H1 (cell line): Measurements from ENCODE around the gene FAM53A. TPM values are rescaled to one million over a fixed set of nuclear protein-coding genes. Genes with fewer than 3 reads are reported as not detected.

Experiments
- CTCF ChIA-PET: fragments of 300-600 bp; sonication (Branson Sonifier 250); formaldehyde crosslinking; loops from one replicate; lab custom pipeline; 2021; ENCODE audit not compliant: partially characterized antibody; lab: Charles Lee
- POLR2A ChIA-PET: fragments of 300-600 bp; sonication (Branson Sonifier 250); formaldehyde crosslinking; loops from one replicate; lab custom pipeline; 2021; ENCODE audit warnings: inconsistent platforms; ENCODE audit not compliant: partially characterized antibody; lab: Charles Lee
- DNase-seq, 2 experiments: peaks; one replicate each; pipeline versions ENCODE4 v3.0.0 to v3.0.0-alpha.2; 2010 to 2022; ENCODE audit warnings: low spot score in 2 of 2, low read depth in 1 of 2, mixed read lengths in 1 of 2
- FAIRE-seq: peaks from 2 replicates; lab custom pipeline; 2011; peaks lifted over from hg19 to GRCh38; lab: Jason Lieb, UNC
- H2AFZ ChIP-seq: 2 replicates; pipeline ENCODE4 v1.8.1; 2012; ENCODE audit warnings: low read length, inconsistent platforms
- H2AK5ac ChIP-seq: 2 replicates; pipeline ENCODE4 v1.6.1; 2013; ENCODE audit warnings: low read depth, low read length
- H2BK120ac ChIP-seq: replicated peaks from 2 replicates; pipeline ENCODE3; 2013; ENCODE audit warnings: low read depth, low read length, inconsistent platforms
- H2BK12ac ChIP-seq: 2 replicates; pipeline ENCODE4 v1.6.1; 2013; ENCODE audit warnings: low read depth, low read length
- H2BK15ac ChIP-seq: 2 replicates; pipeline ENCODE4 v1.6.1; 2013; ENCODE audit warnings: low read length
- H2BK20ac ChIP-seq: 2 replicates; pipeline ENCODE4 v1.6.1; 2013; ENCODE audit warnings: low read length
- H2BK5ac ChIP-seq: 2 replicates; pipeline ENCODE4 v1.6.1; 2013; ENCODE audit warnings: low read depth, low read length
- H3K14ac ChIP-seq: 2 replicates; pipeline ENCODE4 v1.6.1; 2013; ENCODE audit warnings: inconsistent platforms; ENCODE audit not compliant: insufficient read length
- H3K18ac ChIP-seq: 2 replicates; pipeline ENCODE4 v1.6.1; 2013; ENCODE audit warnings: low read length; ENCODE audit errors: extremely low read depth
- H3K23ac ChIP-seq: 2 replicates; pipeline ENCODE4 v1.6.1; 2013; ENCODE audit warnings: inconsistent platforms; ENCODE audit not compliant: insufficient read length
- H3K23me2 ChIP-seq: 2 replicates; pipeline ENCODE4 v1.6.1; 2013; ENCODE audit warnings: low read depth, low read length
- H3K27ac ChIP-seq: 2 replicates; pipeline ENCODE4 v1.6.1; 2011; ENCODE audit warnings: low read depth, low read length, inconsistent platforms
- H3K27me3 ChIP-seq, 4 experiments: replicated peaks in 1 of 4; 1 replicate in 1 of 4; 2 replicates in 3 of 4; pipeline versions ENCODE4 v1.6.1 to v1.8.1; 2011 to 2013; ENCODE audit warnings: low read length in 3 of 4, mild to moderate bottlenecking in 3 of 4, inconsistent platforms in 2 of 4, mixed read lengths in 2 of 4, moderate library complexity in 1 of 4; ENCODE audit not compliant: control insufficient read depth in 3 of 4, insufficient read depth in 3 of 4; ENCODE audit errors: extremely low read depth in 1 of 4
- H3K36me3 ChIP-seq, 4 experiments: 2 replicates each; pipeline versions ENCODE4 v1.6.1 to v1.8.1; 2011 to 2013; ENCODE audit warnings: mild to moderate bottlenecking in 4 of 4, low read length in 3 of 4, moderate library complexity in 2 of 4, control low read depth in 1 of 4, inconsistent platforms in 1 of 4; ENCODE audit not compliant: insufficient read depth in 4 of 4, control insufficient read depth in 2 of 4
- H3K4ac ChIP-seq: replicated peaks from 2 replicates; pipeline ENCODE3; 2013; ENCODE audit warnings: low read length, low read depth, mixed read lengths, inconsistent platforms; ENCODE audit not compliant: insufficient read length
- H3K4me1 ChIP-seq, 4 experiments: replicated peaks in 1 of 4; 1 replicate in 1 of 4; 2 replicates in 3 of 4; pipeline versions ENCODE4 v1.6.1 to v1.8.1; 2011 to 2013; ENCODE audit warnings: low read length in 3 of 4, inconsistent platforms in 2 of 4, mixed read lengths in 1 of 4; ENCODE audit not compliant: insufficient read depth in 4 of 4, control insufficient read depth in 3 of 4
- H3K4me2 ChIP-seq, 2 experiments: 2 replicates each; pipeline versions ENCODE4 v1.6.1 to v1.8.1; 2011 to 2013; ENCODE audit warnings: low read depth in 2 of 2, low read length in 2 of 2, control low read depth in 1 of 2, inconsistent platforms in 1 of 2, mild to moderate bottlenecking in 1 of 2; ENCODE audit not compliant: insufficient read depth in 1 of 2
- H3K4me3 ChIP-seq, 4 experiments: fragments of 200-600, 300-600 bp in 1 of 4; sonication (generic), shearing (Covaris generic), sonication (Bioruptor Twin) in 1 of 4; 2 replicates each; pipeline versions ENCODE4 v1.5.1 to v1.8.1; 2011 to 2016; ENCODE audit warnings: low read length in 4 of 4, low read depth in 3 of 4, control low read depth in 2 of 4, inconsistent platforms in 2 of 4, mild to moderate bottlenecking in 2 of 4, mixed read lengths in 1 of 4, moderate library complexity in 1 of 4; ENCODE audit not compliant: insufficient read depth in 2 of 4; ENCODE audit errors: extremely low read depth in 1 of 4
- H3K56ac ChIP-seq: replicated peaks from 2 replicates; pipeline ENCODE3; 2013; ENCODE audit warnings: low read depth, mild to moderate bottlenecking, mixed read lengths, low read length, inconsistent platforms; ENCODE audit not compliant: insufficient read length
- H3K79me1 ChIP-seq: 2 replicates; pipeline ENCODE4 v1.6.1; 2013; ENCODE audit warnings: low read depth, low read length, control low read depth
- H3K79me2 ChIP-seq, 2 experiments: 2 replicates each; pipeline versions ENCODE4 v1.6.1 to v1.8.1; 2012 to 2013; ENCODE audit warnings: low read length in 2 of 2, mild to moderate bottlenecking in 2 of 2, inconsistent platforms in 1 of 2; ENCODE audit not compliant: insufficient read depth in 2 of 2, control insufficient read depth in 1 of 2
- H3K9ac ChIP-seq, 4 experiments: replicated peaks in 1 of 4; 1 replicate in 1 of 4; 2 replicates in 3 of 4; pipeline versions ENCODE4 v1.6.1 to v1.8.1; 2011 to 2013; ENCODE audit warnings: low read depth in 3 of 4, low read length in 3 of 4, control low read depth in 2 of 4, mild to moderate bottlenecking in 2 of 4, moderate library complexity in 2 of 4, inconsistent platforms in 1 of 4; ENCODE audit errors: extremely low read depth in 1 of 4
- H3K9me3 ChIP-seq, 2 experiments: 2 replicates each; pipeline versions ENCODE4 v1.6.1 to v1.8.1; 2012 to 2013; ENCODE audit warnings: mild to moderate bottlenecking in 2 of 2, moderate library complexity in 2 of 2, control low read depth in 1 of 2, inconsistent platforms in 1 of 2, low read depth in 1 of 2, low read length in 1 of 2, mixed read lengths in 1 of 2; ENCODE audit not compliant: insufficient read depth in 2 of 2
- H4K20me1 ChIP-seq, 2 experiments: replicated peaks in 1 of 2; 2 replicates each; pipeline versions ENCODE3 to v1.8.1; 2011 to 2013; ENCODE audit warnings: inconsistent platforms in 2 of 2, low read length in 2 of 2, mild to moderate bottlenecking in 1 of 2; ENCODE audit not compliant: insufficient read depth in 2 of 2, control insufficient read depth in 1 of 2
- H4K5ac ChIP-seq: 2 replicates; pipeline ENCODE4 v1.6.1; 2013; ENCODE audit warnings: low read length, low read depth, mixed read lengths, inconsistent platforms; ENCODE audit not compliant: insufficient read length
- H4K8ac ChIP-seq: 2 replicates; pipeline ENCODE4 v1.8.0; 2013; ENCODE audit warnings: mild to moderate bottlenecking, moderate library complexity, low read length, inconsistent platforms; ENCODE audit not compliant: insufficient read depth; ENCODE audit errors: extremely low read depth
- H4K91ac ChIP-seq: replicated peaks from 2 replicates; pipeline ENCODE3; 2013; ENCODE audit warnings: low read length, mixed read lengths, inconsistent platforms; ENCODE audit not compliant: insufficient read length
- CEBPB ChIP-seq: IDR thresholded peaks from 2 replicates; pipeline ENCODE4 v1.6.1; 2012; ENCODE audit warnings: low read depth, low read length
- GABPA ChIP-seq: IDR thresholded peaks from 2 replicates; pipeline ENCODE4 v1.6.1; 2011; ENCODE audit warnings: mild to moderate bottlenecking, low read length, moderate library complexity, borderline replicate concordance; ENCODE audit not compliant: insufficient read depth
- RAD21 ChIP-seq, 2 experiments: IDR thresholded peaks in 1 of 2; conservative IDR thresholded peaks in 1 of 2; 2 replicates each; pipeline ENCODE4 v1.6.1; 2011; ENCODE audit warnings: low read depth in 2 of 2, low read length in 2 of 2, improper control_type of control experiment in 1 of 2, inconsistent platforms in 1 of 2, mild to moderate bottlenecking in 1 of 2, moderate library complexity in 1 of 2
- SIN3A ChIP-seq, 2 experiments: IDR thresholded peaks in 1 of 2; conservative IDR thresholded peaks in 1 of 2; 2 replicates each; pipeline ENCODE4 v1.6.1; 2011 to 2012; ENCODE audit warnings: low read length in 2 of 2, improper control_type of control experiment in 1 of 2, low read depth in 1 of 2, mild to moderate bottlenecking in 1 of 2
- TCF12 ChIP-seq: IDR thresholded peaks from 2 replicates; pipeline ENCODE4 v1.6.1; 2011; ENCODE audit warnings: low read depth, mild to moderate bottlenecking, low read length
- WGBS, 2 experiments: shearing (Covaris generic) in 1 of 2; methylation state at CpG; one replicate each; pipeline versions ENCODE4 v1.1.6 to v1.1.7; 2013 to 2015; ENCODE audit warnings: low lambda C conversion rate in 2 of 2, mixed read lengths in 2 of 2, inconsistent platforms in 1 of 2, low coverage in 1 of 2, missing lambda C conversion rate in 1 of 2; ENCODE audit not compliant: insufficient replicate concordance in 2 of 2, insufficient coverage in 1 of 2, insufficient read length in 1 of 2; ENCODE audit errors: extremely low coverage in 1 of 2, missing lambda C conversion rate in 1 of 2; 5-methylcytosine and 5-hydroxymethylcytosine counted together
- polyA plus RNA-seq, 7 experiments: library from polyadenylated mRNA; depleted of rRNA in 3 of 7; stranded (reverse) in 5 of 7; unstranded in 2 of 7; fragments of >200 nt in 5 of 7; fragments of 200-250 nt in 2 of 7; gene quantifications; 1 replicate in 5 of 7; 2 replicates in 1 of 7; 4 replicates in 1 of 7; pipeline versions ENCODE4 v1.2.1 to v1.2.3, GENCODE V29; 2011 to 2013; ENCODE audit warnings: missing spikeins in 2 of 7, mixed read lengths in 2 of 7
- total RNA-seq: library from RNA; stranded (reverse); fragmentation: NEBNext Ultra II Directional; extraction: Animal tissue kit (Norgen Biotek cat#: 25700); gene quantifications from 2 replicates; pipeline ENCODE4 v1.2.1, GENCODE V29; 2021
- TF ChIP-seq, protein P1 (sequence below): IDR thresholded peaks from 2 replicates; pipeline ENCODE4 v1.6.1; 2012; ENCODE audit warnings: inconsistent platforms
- TF ChIP-seq, protein P2 (sequence below), 3 experiments: IDR thresholded peaks; 1 replicate in 2 of 3; 2 replicates in 1 of 3; pipeline versions ENCODE4 v1.5.1 to v1.6.1; 2011; ENCODE audit warnings: low read length in 3 of 3, mild to moderate bottlenecking in 3 of 3, inconsistent platforms in 2 of 3, low read depth in 1 of 3, moderate library complexity in 1 of 3; ENCODE audit not compliant: insufficient read depth in 1 of 3; ENCODE audit errors: control extremely low read depth in 1 of 3

FAM53A gene
- total and polyA plus RNA-seq, 2 of the 8 experiments (the other 6 are each of a cell fraction or from before 2014, with no cell fraction given): 1.9 to 2.0 TPM

- ChIA-PET CTCF (interaction anchor here (0.6 to 18.6 kb wide), 23 partner anchors 8 to 187 kb away, joined by 3 to 326 read pairs (median 4); no protein-coding TSS in a partner anchor), POLR2A (interaction anchor here (0.9 to 8.8 kb wide), 3 partner anchors 10 to 15 kb away, joined by 3 to 100 read pairs (median 3); partner anchors contain the start of gene SLBP)
- Histone ChIP-seq H3K18ac (no peak overlapping the region), H4K8ac (no peak overlapping the region), H4K5ac (no peak overlapping the region), H3K14ac (no peak overlapping the region), H2BK15ac (no peak overlapping the region), H3K9ac (no peak overlapping the region; a peak in 1 of 7 replicates), H3K27ac (no peak overlapping the region), H3K36me3 (peaks cover 47 to 57% (median 53%) of the 10 kb centered on the region in 4 experiments), H2BK12ac (no peak overlapping the region), H3K4me1 (peaks cover 0 to 12% (median 5%) of the 10 kb centered on the region in 4 experiments; a peak in 6 of 7 replicates), H3K9me3 (no peaks in the 10 kb centered on the region), H3K27me3 (no peaks in the 10 kb centered on the region), H4K91ac (no peak overlapping the region), H3K56ac (no peak overlapping the region), H3K23ac (no peak overlapping the region), H3K4me2 (no peak overlapping the region), H3K4ac (peak overlapping the region; percentile 13), H3K79me1 (peaks cover 11% of the 10 kb centered on the region), H2BK5ac (0 out of 2 replicates have a peak overlapping the region, but pooled peaks have one; percentile 7), H3K79me2 (peaks cover 9 to 40% of the 10 kb centered on the region in 2 experiments; a peak in 3 of 4 replicates), H3K4me3 (no peak overlapping the region), H2BK20ac (no peak overlapping the region), H3K23me2 (peaks cover 4% of the 10 kb centered on the region; the same call in 1 of the 2 replicates), H4K20me1 (peaks cover 31 to 39% of the 10 kb centered on the region in 2 experiments), H2BK120ac (no peak overlapping the region), H2AFZ (no peak overlapping the region), H2AK5ac (no peak overlapping the region)
- 74% methylated on average over 17 of the region's 17 CpGs; no CpG with 5 or more reads in 1 of the 2 experiments for WGBS, 2 experiments
- FAIRE-seq: peak; percentile 80
- peak; percentile 79 to 99 for DNase-seq
- peak; percentile 39; the same call in 1 of the 2 replicates for TF ChIP-seq GABPA
- TF ChIP-seq, protein P1, sequence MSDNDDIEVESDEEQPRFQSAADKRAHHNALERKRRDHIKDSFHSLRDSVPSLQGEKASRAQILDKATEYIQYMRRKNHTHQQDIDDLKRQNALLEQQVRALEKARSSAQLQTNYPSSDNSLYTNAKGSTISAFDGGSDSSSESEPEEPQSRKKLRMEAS: 0 out of 2 replicates have a peak, but pooled peaks have one; percentile 11
- TF ChIP-seq, protein P2, sequence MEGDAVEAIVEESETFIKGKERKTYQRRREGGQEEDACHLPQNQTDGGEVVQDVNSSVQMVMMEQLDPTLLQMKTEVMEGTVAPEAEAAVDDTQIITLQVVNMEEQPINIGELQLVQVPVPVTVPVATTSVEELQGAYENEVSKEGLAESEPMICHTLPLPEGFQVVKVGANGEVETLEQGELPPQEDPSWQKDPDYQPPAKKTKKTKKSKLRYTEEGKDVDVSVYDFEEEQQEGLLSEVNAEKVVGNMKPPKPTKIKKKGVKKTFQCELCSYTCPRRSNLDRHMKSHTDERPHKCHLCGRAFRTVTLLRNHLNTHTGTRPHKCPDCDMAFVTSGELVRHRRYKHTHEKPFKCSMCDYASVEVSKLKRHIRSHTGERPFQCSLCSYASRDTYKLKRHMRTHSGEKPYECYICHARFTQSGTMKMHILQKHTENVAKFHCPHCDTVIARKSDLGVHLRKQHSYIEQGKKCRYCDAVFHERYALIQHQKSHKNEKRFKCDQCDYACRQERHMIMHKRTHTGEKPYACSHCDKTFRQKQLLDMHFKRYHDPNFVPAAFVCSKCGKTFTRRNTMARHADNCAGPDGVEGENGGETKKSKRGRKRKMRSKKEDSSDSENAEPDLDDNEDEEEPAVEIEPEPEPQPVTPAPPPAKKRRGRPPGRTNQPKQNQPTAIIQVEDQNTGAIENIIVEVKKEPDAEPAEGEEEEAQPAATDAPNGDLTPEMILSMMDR (IDR thresholded peaks at IDR 0.05; ENCODE audit: control extremely low read depth in 1 of 3, insufficient read depth in 1 of 3, low read depth in 1 of 3, low read length in 3 of 3): peak in 2 of 3 experiments; percentile 82 to 98; a peak in 3 of 4 replicates
- TF ChIP-seq SIN3A (conservative IDR thresholded peaks at IDR 0.05 in 1 of 2, IDR thresholded peaks at IDR 0.05 in 1 of 2; ENCODE audit: low read depth in 1 of 2, low read length in 2 of 2): peak in 1 of 2 experiments; percentile 62; a peak in 1 of 4 replicates
- TF ChIP-seq RAD21 (IDR thresholded peaks at IDR 0.05 in 1 of 2, conservative IDR thresholded peaks at IDR 0.05 in 1 of 2; ENCODE audit: low read depth in 2 of 2, low read length in 2 of 2): peak; percentile 56 to 65
- TF ChIP-seq TCF12: no peak
- TF ChIP-seq CEBPB: no peak
These were observed 42.2 kb upstream of the FAM53A start for GRCh38 chr4:1726146-1726934.
